GM21360 (cell line): ENCODE measurements around the gene SLC26A1.

Source experiments
- ATAC-seq: cut with Tn5 transposase; IDR thresholded peaks from one replicate; pipeline ENCODE4 v1.9.1; 2021; ENCODE audit warnings: mild to moderate bottlenecking, moderate library complexity; ENCODE audit not compliant: unreplicated experiment

SLC26A1 gene

DNA sequence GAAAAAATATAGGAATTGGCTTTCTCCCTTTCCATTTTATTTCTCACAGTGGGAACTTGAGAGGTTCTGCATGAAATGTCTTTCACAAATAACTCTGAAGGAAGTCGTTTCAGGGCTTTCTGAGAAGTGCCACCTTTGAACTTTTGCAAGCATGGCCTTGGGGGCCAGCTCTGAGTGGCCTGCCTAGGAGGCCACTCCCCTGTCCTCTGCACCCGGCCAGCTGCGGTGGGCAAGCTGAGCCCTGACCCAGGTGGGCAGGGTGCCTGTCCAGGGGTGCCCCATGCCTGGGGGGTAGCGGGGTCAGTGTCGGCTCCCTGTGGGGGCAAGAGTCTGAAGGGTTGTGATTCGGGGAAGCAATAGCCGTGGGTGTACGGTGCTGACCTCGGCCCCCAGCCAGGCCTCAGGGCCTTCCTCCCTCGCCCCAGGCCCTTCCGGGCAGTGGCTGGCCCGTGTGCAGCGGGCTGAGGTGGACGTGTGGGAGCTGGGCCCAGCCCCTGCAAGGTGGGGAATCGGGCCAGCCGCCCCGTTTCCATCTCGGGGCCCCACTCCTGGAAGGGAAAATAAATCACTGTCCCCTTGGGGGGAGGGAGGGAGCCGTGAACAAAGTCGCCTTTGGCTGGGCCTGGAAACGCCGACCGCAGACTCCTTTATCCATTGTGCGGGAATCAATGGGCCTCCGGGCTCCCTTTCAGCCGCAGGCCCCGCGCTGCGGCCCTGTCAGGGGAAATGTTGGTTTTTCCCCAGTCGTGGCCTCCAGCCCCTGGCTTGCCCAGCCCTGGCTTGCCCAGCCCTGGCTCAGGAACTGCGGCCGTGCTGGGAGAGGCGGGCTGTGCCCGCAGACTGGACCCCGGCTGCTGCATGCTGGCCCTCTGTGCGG lies 21.3 kb upstream of the SLC26A1 start:
- ATAC-seq = no peak

DNA sequence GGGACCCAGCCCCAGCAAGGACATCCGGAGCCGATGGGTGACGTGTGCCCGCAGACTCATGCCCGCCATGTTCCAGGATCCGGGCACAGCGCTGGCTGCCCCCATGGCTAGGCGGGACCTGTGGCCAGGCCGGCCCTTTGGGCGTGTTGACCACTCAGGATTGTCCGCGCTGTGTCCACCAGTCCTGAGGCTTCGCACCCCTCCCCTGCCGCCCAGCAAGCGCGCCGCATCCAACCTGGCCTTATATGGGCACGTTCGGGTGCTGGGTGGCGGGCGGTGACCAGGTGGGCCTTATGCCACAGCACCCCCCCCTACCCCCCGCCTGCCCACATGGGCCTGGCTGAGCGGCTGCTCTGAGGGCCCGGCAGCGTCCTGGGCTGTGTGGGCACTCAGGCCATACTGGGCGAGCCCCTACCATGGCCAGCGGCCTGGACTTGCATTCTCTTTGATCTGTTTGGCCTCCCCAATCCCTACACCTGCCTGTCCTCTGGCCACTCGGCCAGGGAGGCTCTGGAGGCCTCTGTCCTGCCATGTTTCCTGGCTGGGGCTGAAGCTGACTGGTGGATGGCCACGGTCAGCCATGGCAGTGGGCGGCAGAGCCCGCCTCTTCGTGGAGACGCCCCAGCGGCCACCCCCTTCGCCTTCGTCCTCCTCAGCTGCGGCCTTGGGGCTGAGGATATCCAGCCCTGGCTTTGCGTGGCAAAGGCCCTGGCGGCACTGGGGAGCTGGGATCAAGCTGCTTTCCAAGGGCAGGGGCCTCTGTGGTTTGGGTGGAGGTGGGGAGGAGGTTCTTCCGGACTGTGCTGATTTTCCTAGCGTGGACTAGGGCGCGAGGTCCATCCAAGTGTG lies 20.2 kb upstream of the SLC26A1 start:
- ATAC-seq = no peak

GRCh38 chr4:1012034-1012739 lies 19.0 kb upstream of the SLC26A1 start:
- no peak for ATAC-seq

GRCh38 chr4:1011666-1012033 lies 18.4 kb upstream of the SLC26A1 start:
- no peak for ATAC-seq

DNA sequence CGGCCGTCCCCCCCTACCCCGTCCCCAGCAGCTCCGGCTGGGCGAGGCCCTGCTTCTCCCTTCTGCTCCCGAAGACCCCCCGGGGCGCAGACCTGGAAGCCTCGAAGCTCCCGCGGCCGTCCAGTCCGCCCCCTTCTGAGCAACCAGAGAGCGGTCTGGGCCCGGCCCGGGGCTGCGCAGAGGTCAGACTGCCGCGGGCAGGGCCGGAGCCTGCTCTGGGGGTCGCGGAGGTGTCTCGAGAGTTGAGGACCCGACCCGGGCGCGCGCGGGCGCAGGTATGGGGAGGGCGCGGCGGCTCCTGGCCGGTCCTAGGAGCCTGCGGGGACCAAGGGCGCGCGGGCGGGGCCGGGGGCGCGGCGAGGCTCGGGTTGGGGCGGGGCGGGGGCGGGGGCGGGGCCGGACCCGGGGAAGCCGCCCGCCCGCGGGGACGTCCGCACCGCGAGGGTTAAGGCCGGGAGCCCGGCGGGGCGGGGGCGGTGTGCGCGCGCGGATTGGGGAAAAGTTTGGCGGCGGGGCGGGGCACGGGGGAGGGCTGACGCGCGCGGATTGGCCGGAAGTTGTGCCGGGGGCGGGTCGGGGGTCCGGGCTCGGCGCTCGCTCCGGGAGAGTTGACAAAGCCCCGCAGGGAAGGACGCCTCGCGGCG lies 17.9 kb upstream of the SLC26A1 start, which contains the start of gene FGFRL1:
TSS of gene FGFRL1 (plus strand) at position 605 of the 644 bp plus-strand sequence. CDS start 860 bp downstream, outside the sequence.
- ATAC-seq = no peak

DNA sequence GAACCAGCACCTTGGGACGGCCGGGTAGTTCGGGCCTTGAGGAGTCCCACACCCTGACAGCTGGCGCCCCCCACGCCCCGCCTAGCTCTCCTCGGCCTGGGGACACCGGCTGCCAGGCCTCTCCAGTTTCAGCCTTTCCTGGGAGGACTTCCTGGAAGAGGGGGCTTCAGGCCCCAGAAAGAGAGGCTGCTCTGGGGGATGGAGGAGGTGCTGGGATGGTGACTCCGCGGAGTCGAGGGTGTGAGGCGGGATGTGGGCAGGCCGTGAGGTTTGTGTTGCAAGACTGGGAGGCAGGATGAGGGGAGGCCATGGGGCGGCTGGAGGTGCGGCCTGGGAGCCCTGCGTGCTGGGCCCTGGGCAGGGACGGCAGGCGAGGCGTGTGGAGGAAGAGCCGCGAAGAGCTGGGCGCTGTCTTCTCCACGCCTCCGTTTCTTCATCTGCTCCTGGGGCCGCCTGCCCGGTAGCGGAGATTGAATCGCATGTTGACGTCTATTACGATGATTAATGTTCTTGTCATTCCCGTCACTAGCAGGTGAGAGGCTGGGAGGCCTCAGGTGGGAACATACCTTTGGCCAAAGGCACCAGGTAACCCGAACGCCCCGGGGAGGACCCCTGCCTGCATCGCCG lies 17.3 kb upstream of the SLC26A1 start:
- peak; percentile 9 for ATAC-seq

- peak; percentile 36 for ATAC-seq
These were observed 16.6 kb upstream of the SLC26A1 start for GRCh38 chr4:1009542-1010394.

- ATAC-seq = peak; percentile 7
These were observed 15.8 kb upstream of the SLC26A1 start for GRCh38 chr4:1008840-1009541.

DNA sequence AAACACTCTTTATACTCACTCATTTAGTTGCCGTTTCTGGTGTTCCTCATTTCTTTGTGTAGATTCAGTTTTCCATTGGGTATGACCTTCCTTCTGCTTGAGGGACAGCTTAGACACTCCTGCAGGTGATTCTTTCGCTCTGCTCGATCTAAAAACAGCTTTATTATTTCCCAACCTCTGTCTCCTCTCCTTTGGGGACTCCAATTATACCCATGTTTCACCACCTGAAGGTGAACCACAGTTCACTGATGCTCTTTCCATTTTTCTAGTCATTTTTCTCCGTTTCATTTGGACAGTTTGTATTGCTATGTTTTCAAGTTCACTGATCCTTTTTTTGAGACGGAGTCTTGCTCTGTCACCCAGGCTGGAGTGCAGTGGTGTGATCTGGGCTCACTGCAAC lies 13.7 kb upstream of the SLC26A1 start:
- ATAC-seq = no peak

DNA sequence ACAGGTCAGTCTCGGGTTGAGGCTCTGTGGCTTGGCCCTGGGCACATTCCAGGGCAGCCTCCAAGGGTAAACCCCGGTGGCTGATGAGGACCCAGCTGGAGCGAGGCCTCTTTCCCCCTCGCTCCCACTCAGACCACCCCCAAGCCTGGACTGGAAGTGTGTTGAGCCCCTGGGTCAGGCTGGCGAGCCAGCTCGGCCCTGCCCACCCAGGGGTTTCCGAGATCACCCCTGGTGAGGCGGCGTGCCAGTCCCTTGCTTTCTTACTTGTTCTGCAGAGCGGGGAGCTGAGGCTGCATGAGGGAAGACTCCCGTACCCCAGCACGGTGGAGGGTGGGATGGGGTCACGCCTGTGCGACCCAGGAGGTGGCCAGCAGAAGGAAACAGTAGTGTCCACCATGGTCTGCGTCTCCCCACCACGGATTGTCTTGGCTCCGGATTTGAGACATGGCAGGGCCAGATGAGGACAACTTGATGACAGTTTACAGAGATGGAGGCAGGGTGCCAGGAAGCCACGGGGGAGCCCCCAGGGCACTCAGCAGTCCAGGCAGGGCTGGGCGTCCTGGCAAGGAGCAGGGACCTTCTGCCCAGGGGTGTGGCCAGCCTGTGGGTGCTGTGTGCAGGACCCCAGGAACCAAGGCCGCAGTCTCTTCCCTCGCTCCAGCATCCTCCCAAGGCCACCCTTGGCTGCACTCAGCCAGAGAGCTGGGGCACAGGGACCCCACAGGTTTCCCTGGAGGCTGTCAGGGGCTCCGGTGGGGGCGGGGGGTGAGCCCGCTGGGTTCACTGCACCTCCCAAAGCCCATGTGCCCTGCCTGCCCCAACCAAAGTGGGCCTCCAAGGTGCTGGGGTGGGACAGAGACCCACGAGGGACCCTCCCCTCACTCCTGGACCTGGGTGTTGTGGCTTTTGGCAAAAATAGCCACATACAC lies 11.6 kb upstream of the SLC26A1 start:
- ATAC-seq = no peak

GRCh38 chr4:1004071-1004418 lies 10.8 kb upstream of the SLC26A1 start:
- no peak for ATAC-seq

GRCh38 chr4:1003271-1004070 lies 10.3 kb upstream of the SLC26A1 start:
- ATAC-seq = no peak

DNA sequence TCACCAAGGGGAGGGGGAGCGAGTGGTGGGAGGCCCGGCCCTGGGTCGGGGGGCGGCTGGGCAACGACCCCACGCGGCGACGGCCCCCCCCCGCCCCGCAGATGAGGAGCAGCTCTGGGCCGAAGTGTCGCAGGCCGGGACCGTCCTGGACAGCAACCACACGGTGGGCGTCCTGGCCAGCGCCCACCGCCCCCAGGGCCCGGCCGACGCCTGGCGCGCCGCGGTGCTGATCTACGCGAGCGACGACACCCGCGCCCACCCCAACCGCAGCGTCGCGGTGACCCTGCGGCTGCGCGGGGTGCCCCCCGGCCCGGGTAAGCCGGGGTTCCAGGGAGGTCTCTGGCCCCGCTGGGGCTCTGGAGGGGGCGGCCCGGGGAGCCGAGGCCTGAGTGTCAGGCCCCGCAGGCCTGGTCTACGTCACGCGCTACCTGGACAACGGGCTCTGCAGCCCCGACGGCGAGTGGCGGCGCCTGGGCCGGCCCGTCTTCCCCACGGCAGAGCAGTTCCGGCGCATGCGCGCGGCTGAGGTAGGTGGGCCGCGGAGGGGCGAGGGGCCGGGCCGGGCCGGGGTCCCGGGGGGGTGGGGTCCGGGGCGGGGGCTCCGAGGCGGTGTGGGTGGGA lies 9.5 kb upstream of the SLC26A1 start:
- ATAC-seq = no peak

GRCh38 chr4:1002131-1002630 lies 9.0 kb upstream of the SLC26A1 start:
- no peak for ATAC-seq

DNA sequence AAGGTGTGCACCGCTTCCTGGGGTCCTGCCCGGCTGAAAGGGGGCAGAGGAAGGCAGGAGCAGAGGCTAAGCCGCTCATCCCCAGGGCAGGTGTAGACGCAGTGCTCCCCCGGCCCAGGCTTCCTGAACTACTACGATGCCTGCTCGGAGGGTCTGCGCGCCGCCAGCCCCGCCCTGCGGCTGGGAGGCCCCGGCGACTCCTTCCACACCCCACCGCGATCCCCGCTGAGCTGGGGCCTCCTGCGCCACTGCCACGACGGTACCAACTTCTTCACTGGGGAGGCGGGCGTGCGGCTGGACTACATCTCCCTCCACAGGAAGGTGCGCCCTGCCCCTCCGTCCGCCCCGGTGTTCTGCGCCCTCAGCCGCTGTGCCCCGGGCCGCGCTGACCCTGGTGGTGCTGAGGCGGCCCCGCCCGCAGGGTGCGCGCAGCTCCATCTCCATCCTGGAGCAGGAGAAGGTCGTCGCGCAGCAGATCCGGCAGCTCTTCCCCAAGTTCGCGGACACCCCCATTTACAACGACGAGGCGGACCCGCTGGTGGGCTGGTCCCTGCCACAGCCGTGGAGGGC lies 8.4 kb upstream of the SLC26A1 start:
- no peak for ATAC-seq

- ATAC-seq = no peak
These were observed 7.6 kb upstream of the SLC26A1 start for GRCh38 chr4:1000686-1001260.
